Stomach (tissue), 9 donors: Measurements from ENCODE around the gene SPAG17. TPM values are rescaled to one million over a fixed set of nuclear protein-coding genes. Genes with fewer than 3 reads are reported as not detected.
A peak's percentile ranks its signal among the peaks of the same experiment; 100 is the strongest.

ENCODE experiments used
- DNase-seq, 2 donors: peaks; one replicate each; pipeline versions ENCODE4 v3.0.0 to v3.0.0-alpha.2; 2013 to 2019
- H3K27ac ChIP-seq, 5 donors: fragments of 200-600 bp in 4 of 5; sonication (generic) in 4 of 5; one replicate each; pipeline ENCODE4 v1.5.1; 2013 to 2019; ENCODE audit warnings: mild to moderate bottlenecking in 1 of 5, moderate library complexity in 1 of 5
- H3K27me3 ChIP-seq, 3 donors: fragments of 200-600 bp; sonication (generic); one replicate each; pipeline ENCODE4 v1.5.1; 2017 to 2019; ENCODE audit warnings: mixed run types in 1 of 3
- H3K36me3 ChIP-seq, 4 donors: fragments of 200-600 bp; sonication (generic); 1 replicate in 3 of 4; 2 replicates in 1 of 4; pipeline ENCODE4 v1.5.1; 2016 to 2019
- H3K4me1 ChIP-seq, 4 donors: fragments of 200-600 bp; sonication (generic); one replicate each; pipeline ENCODE4 v1.5.1; 2016 to 2019
- H3K4me3 ChIP-seq, 4 donors: fragments of 200-600 bp; sonication (generic) in 3 of 4; one replicate each; pipeline ENCODE4 v1.5.1; 2016 to 2019; ENCODE audit warnings: mild to moderate bottlenecking in 1 of 4
- H3K9me3 ChIP-seq, 4 donors: fragments of 200-600 bp; sonication (generic); one replicate each; pipeline ENCODE4 v1.5.1; 2016 to 2019
- EP300 ChIP-seq: sonication (generic); formaldehyde crosslinking; IDR thresholded peaks from one replicate; pipeline ENCODE4 v1.6.1; 2017; ENCODE audit warnings: antibody characterized with exemption
- POLR2A ChIP-seq, 4 donors: fragments of 450-650 bp; IDR thresholded peaks; one replicate each; pipeline ENCODE4 v1.6.1; 2016; ENCODE audit warnings: antibody characterized with exemption in 4 of 4, control low read depth in 2 of 4, mild to moderate bottlenecking in 1 of 4, moderate library complexity in 1 of 4
- POLR2AphosphoS5 ChIP-seq, 3 donors: sonication (generic); formaldehyde crosslinking; IDR thresholded peaks; one replicate each; pipeline ENCODE4 v1.6.1; 2016; ENCODE audit warnings: antibody characterized with exemption in 3 of 3
- WGBS, 5 donors: extraction: QIAGEN DNeasy Blood & Tissue Kit in 3 of 5; methylation state at CpG; one replicate each; pipeline versions ENCODE4 v1.1.5 to v1.1.7; 2013 to 2018; 5-methylcytosine and 5-hydroxymethylcytosine counted together
- intact Hi-C: fragments of 100-400 bp; cut with DNase I; formaldehyde crosslinking; loops from one replicate; pipeline ENCODE4 v1.15.1; 2023; ENCODE audit warnings: low total_unique reads
- polyA plus RNA-seq, 3 donors: library from polyadenylated mRNA; stranded (reverse); fragments of 200-250 nt; gene quantifications; one replicate each; pipeline ENCODE4 v1.2.3, GENCODE V29; 2013
- total RNA-seq, 5 donors: library from RNA; depleted of rRNA; stranded (reverse); fragments of >200 nt; gene quantifications; one replicate each; pipeline versions ENCODE4 v1.1.0 to v1.2.3, GENCODE V29; 2014 to 2016
- TF ChIP-seq, protein P1 (sequence below), 7 experiments: fragments of 450-650 bp in 4 of 7; fragments of 200-600 bp in 3 of 7; sonication (generic) in 3 of 7; IDR thresholded peaks; one replicate each; pipeline ENCODE4 v1.5.1; 2016 to 2019; ENCODE audit warnings: antibody characterized with exemption in 7 of 7, control low read depth in 2 of 7, mild to moderate bottlenecking in 1 of 7
- donor health status: healthy with polysubstance abuse.
- donor health status: Bipolar disorder and iron deficiency.
- donor health status: healthy.

The SPAG17 gene
- total and polyA plus RNA-seq, 8 donors: under 0.01 to 8.9 (median 5.0) TPM; not detected in 5

DNA sequence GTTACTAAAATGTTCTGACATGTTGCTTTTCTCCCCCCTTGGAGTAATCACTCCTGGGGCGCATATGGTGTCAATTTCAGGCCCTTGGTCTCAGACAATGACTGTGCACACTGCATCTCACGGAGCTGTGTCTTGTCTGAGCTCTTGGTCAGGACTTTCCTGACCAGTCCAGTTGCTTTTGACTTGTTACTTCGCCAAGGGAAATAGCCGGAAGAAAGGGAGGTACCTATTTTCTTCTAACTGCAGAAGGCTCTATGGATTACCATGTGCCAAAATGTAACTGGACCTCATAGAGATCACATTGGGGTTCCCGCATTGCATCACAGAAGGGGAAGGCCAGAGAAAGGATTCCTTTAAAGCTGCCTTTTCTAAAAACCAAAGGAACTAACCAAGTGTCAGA, 68.6 kb downstream of the SPAG17 start:
- DNase-seq: peak in 1 of 2 donors; percentile 17
- Histone ChIP-seq H3K27ac (peak overlapping the region; percentile 9 to 46 (median 34)), H3K36me3 (no peaks in the 10 kb centered on the region), H3K27me3 (no peaks in the 10 kb centered on the region), H3K9me3 (no peaks in the 10 kb centered on the region), H3K4me1 (peaks cover 3 to 56% (median 30%) of the 10 kb centered on the region in 4 donors), H3K4me3 (no peak overlapping the region)
- TF ChIP-seq, protein P1, sequence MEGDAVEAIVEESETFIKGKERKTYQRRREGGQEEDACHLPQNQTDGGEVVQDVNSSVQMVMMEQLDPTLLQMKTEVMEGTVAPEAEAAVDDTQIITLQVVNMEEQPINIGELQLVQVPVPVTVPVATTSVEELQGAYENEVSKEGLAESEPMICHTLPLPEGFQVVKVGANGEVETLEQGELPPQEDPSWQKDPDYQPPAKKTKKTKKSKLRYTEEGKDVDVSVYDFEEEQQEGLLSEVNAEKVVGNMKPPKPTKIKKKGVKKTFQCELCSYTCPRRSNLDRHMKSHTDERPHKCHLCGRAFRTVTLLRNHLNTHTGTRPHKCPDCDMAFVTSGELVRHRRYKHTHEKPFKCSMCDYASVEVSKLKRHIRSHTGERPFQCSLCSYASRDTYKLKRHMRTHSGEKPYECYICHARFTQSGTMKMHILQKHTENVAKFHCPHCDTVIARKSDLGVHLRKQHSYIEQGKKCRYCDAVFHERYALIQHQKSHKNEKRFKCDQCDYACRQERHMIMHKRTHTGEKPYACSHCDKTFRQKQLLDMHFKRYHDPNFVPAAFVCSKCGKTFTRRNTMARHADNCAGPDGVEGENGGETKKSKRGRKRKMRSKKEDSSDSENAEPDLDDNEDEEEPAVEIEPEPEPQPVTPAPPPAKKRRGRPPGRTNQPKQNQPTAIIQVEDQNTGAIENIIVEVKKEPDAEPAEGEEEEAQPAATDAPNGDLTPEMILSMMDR (IDR thresholded peaks at IDR 0.05): no peak
- no peak for TF ChIP-seq POLR2A (IDR thresholded peaks at IDR 0.05)
- TF ChIP-seq POLR2AphosphoS5 (IDR thresholded peaks at IDR 0.05): no peak
- no peak for TF ChIP-seq EP300
- WGBS, 5 donors: 32 to 84% (median 47%) methylated on average over 5 of the region's 5 CpGs
- intact Hi-C loops: no loop called here

DNA sequence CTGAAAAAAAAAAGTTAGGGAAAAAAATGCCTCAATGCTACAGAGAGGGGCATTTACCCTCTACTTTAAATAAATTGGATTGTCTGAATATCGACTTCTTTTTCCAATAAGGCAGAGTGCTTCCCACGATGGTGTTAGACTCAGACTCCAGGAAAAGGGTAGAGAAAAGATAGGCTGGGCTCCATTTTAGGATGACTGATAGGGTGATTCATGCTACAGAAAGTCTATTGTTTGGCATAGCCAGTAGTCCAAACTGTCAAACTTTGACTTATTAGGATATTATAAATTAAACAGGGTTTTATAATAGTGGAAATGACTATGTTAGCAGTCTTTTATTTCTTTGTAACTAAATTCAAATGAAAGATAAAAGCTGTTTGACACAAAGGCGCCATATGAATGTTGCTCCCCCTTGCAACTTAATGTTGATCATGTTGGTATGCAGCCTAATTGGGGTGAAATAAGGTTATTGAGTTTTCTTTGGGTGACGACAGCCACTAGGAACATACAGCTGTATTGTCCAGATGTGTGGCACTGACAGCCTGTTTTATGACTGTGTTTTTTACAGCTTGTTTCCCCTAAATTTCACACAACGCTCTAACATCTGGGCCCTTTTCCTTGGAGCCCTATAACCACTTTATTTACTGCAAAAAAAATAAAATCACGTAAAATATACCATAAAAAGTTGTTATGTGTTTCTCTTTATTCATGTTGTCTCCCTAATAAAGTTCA, 69.3 kb downstream of the SPAG17 start:
- no peak for DNase-seq
- whole genome bisulfite sequencing, 5 donors: 70 to 79% (median 75%) methylated on average over 6 of the region's 6 CpGs
- Histone ChIP-seq H3K9me3 (no peaks in the 10 kb centered on the region), H3K27ac (peak overlapping the region in 1 of 5 donors; percentile 9), H3K27me3 (no peaks in the 10 kb centered on the region), H3K4me3 (no peak overlapping the region), H3K36me3 (no peaks in the 10 kb centered on the region), H3K4me1 (peaks cover 3 to 58% (median 30%) of the 10 kb centered on the region in 4 donors)
- TF ChIP-seq, protein P1 (IDR thresholded peaks at IDR 0.05): no peak
- TF ChIP-seq POLR2AphosphoS5 (IDR thresholded peaks at IDR 0.05) (no peak), EP300 (no peak), POLR2A (IDR thresholded peaks at IDR 0.05) (no peak)
- intact Hi-C loops: no loop called here

DNA sequence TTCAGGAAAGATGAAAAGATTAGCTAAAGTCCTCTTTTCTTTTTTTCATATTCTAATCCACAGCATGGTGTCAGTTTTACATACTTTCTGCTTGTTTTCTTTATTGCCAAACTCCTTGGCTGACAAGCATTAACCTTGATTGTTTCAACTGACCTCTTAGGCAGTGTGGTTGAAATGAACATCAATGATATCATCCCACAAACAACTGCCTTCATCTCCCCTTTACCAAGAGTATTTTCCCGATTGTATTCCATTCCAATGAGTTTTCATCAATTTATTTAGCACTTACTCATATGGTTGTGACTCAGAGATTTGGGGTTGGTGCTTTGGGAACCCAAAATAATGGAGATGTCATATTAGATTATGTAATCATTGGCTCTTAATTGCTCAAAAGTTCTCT, 71.8 kb downstream of the SPAG17 start:
- Histone ChIP-seq H3K27ac (no peak overlapping the region), H3K36me3 (no peaks in the 10 kb centered on the region), H3K4me1 (peaks cover 2 to 43% (median 22%) of the 10 kb centered on the region in 4 donors), H3K4me3 (no peak overlapping the region), H3K27me3 (no peaks in the 10 kb centered on the region), H3K9me3 (no peaks in the 10 kb centered on the region)
- no peak for DNase-seq
- WGBS, 5 donors: 53 to 73% (median 58%) methylated on average over 1 of the region's 1 CpG
- TF ChIP-seq EP300: no peak
- no peak for TF ChIP-seq POLR2A (IDR thresholded peaks at IDR 0.05)
- no peak for TF ChIP-seq POLR2AphosphoS5 (IDR thresholded peaks at IDR 0.05)
- TF ChIP-seq, protein P1 (IDR thresholded peaks at IDR 0.05): no peak
- intact Hi-C loops: no loop called here

DNA sequence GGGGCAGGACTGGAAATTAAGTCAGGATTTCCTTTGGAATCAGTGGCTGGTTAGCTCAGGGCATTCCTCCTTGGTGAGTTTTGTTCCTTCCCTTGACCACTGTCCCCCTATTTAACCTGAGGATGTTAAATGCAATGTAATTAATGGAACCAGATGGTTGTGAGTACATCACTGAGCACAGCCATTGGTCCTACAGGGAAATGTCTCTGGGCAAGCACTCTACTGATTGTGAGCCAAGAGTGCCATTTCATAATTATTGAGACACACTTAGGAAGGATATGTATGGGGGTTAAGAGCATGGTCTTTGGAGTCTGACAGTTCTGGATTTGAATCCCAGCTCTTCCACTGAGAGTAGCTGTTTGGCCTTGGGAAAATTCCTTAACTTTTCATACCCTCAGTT, 74.4 kb downstream of the SPAG17 start:
- Histone ChIP-seq H3K4me3 (no peak overlapping the region), H3K27ac (no peak overlapping the region), H3K36me3 (no peaks in the 10 kb centered on the region), H3K4me1 (peaks cover 0 to 17% (median 5%) of the 10 kb centered on the region in 4 donors), H3K9me3 (no peaks in the 10 kb centered on the region), H3K27me3 (no peaks in the 10 kb centered on the region)
- no peak for DNase-seq
- intact Hi-C loops: no loop called here
- TF ChIP-seq POLR2AphosphoS5 (IDR thresholded peaks at IDR 0.05) (no peak), EP300 (no peak), POLR2A (IDR thresholded peaks at IDR 0.05) (no peak)
- TF ChIP-seq, protein P1 (IDR thresholded peaks at IDR 0.05): no peak
